Fibroblast of the conjunctiva (primary cell): ENCODE measurements around the gene SLC32A1.
A peak's percentile ranks its signal among the peaks of the same experiment; 100 is the strongest.

Experiments
- DNase-seq: peaks from one replicate; pipeline ENCODE4 v3.0.0-alpha.2; 2010; ENCODE audit warnings: low read depth

Gene SLC32A1

DNA sequence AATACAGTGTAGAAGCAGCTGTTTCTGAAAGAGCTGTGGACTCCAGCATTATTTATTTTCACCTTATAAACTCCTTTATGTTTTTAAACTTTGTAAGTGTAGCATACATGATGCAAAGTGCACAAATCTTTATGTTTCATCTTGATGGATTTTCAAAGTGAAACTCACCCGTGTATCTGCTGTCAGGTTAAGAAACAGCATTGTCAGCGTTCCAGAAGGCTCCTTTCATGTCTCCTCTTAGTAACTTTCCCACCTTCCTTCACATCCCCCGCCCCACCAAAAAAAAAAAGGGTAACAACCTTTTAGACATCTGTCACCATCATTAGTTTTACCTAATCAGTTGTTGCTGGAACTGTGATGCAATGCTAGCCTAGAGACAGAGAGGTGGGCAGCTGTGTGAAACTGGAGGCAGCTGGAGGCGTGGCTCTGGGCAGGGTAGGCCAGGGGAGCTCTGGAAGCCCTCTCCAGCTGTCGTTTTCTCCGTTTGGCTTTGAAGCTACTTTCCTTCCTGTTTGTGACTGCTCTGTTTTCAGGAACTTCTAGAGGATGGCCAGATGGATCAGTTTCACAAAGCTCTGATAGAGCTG, 31.1 kb downstream of the SLC32A1 start:
- no peak for DNase-seq

- DNase-seq = no peak
Measured at GRCh38 chr20:38757145-38757775, 33.0 kb downstream of the SLC32A1 start.

DNA sequence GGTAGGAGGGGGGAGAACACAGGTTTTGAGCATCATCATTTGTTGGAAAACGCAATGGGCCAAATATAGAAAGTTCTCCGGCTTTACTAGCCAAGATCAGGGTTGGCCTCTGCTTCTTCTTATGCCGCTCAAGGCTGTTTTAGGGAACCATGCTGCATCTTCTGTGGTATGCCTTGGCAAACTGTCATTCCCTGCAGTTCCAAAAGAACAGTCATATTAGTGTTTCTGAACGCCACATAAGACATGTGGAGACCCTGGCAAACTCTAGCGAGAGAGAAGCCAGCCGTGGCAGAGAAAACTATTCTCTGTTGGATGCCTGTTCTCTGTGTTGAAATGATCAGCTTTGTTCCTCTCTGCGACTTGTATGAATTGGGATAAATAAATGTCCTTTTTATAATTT, 34.8 kb downstream of the SLC32A1 start:
- no peak for DNase-seq

- DNase-seq = no peak
Measured at GRCh38 chr20:38760978-38761377, 36.7 kb downstream of the SLC32A1 start.

- DNase-seq = no peak
Measured at GRCh38 chr20:38762174-38762573, 37.9 kb downstream of the SLC32A1 start.

DNA sequence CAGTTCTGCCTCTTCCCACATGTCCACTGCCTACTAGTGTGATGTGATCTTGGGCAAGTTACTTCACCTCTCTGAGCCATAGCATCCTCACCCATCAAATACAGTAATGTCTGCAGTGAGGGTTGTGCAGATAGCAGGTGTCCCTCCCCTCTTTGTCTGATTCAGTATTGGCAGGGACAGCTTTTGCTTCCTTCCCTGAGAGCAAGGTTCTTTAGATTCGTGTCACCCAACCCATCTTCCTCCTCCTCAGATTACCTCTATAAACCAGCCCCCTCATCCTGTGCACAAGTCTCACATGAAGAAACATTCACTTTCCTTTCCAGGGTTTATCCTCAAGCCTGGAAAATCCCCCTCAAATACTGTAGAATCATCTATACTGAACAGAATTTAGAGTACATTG, 39.3 kb downstream of the SLC32A1 start:
- no peak for DNase-seq

GRCh38 chr20:38764567-38765318, 40.5 kb downstream of the SLC32A1 start:
- DNase-seq = peak; percentile 63

DNA sequence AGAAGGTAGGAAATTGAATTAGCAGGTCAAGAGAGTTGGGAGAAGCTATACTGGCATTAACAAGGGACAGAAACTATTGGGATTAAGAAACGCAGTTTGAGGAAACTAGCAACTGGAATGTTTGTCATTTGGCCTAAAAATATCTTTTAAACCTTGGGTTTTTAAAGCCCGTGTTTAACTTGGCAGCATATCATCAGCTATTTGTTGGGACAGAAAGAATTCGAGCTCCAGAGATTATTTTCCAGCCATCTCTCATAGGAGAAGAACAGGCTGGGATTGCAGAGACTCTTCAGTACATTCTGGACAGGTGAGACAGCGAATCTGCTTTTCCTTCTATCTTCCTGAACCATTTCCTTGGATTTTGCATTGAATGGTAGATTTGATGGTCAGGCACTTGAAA, 41.8 kb downstream of the SLC32A1 start:
- no peak for DNase-seq

- DNase-seq = no peak
Measured at GRCh38 chr20:38769376-38770295, 45.4 kb downstream of the SLC32A1 start.

DNA sequence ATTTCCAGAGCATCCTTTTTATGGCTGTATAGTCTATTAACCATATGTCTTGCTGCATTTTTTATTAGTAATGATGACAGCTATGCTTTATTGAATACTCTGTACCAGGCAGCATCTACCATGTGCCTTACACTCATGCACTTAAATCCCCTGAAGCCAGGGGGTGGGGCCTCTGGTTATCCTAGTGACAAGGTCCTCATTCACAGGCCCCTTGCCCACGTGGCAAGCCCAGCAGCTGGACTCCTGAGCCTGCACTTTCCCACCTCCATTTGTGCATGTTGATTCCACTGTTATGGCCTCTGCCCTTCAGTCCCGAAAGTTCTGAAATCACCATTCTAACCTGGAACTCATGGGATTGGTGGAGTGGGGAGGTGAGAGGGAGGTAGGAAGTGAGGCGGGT, 46.3 kb downstream of the SLC32A1 start:
- DNase-seq = no peak

DNA sequence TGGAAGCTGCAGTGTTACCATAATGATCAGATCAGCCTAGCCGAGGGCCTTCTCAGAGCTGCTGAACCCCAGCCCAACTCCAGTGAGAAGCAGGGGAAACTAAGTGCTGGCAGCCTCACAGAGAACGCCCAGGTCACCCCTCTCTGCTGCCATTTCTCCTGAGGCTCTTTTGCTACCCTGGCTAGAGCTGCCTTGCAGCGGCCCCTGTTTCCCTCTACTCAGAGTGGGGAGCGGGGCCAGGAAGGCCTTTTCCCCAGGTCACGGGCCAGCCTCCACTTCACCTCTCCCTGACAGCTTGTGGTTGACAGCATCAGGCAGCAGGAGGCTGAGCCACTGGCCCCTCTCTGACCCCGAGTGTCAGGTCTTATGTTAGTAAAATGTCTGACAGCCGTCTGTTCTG, 46.7 kb downstream of the SLC32A1 start:
- no peak for DNase-seq

DNA sequence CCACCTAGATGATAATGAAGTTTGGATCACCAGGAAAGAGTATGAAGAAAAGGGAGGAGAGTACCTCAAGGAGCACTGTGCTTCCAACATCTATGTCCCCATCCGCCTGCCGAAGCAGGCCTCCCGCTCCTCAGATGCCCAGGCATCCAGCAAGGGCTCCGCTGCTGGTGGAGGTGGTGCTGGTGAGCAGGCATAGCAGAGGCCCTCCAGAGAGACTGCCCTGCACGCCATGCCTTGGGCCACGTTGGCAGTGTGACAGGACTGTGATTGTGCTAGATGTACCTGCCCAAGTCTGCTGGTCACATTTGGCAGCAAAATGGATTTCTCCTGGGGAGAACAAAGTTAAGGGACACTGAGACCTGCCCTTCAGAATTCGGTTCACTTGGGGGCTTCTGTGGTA, 47.3 kb downstream of the SLC32A1 start:
- DNase-seq = no peak

DNA sequence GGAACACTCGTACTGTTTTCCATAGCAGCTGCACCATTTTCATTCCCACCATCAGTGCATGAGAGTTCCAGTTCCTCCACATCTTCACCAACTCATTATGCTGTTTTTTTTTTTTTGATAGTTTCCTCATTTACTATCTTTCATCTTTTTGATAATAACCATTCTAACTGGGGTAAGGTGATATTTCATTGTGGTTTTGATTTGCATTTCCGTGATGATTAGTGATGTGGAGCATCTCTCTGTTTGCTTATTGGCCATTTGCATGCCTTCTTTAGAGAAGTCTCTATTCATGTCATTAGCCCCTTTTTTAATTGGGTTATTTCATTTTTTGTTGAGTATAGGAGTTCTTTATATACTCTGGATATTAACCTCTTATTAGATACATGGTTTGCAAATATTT, 49.9 kb downstream of the SLC32A1 start:
- no peak for DNase-seq

- no peak for DNase-seq
Measured at GRCh38 chr20:38776363-38776762, 52.1 kb downstream of the SLC32A1 start.
